HG02981 (cell line): ENCODE data around the gene MFN2.
A peak's percentile ranks its signal among the peaks of the same experiment; 100 is the strongest.
"Not testable (repeated sequence)": the region's sequence is repeated elsewhere in the genome, so short reads cannot be mapped to it uniquely, and the experiment has no call there.

Experiments used
- ATAC-seq: cut with Tn5 transposase; IDR thresholded peaks from one replicate; pipeline ENCODE4 v1.9.1; 2021; ENCODE audit warnings: mild to moderate bottlenecking, moderate library complexity; ENCODE audit not compliant: unreplicated experiment

MFN2 gene

GRCh38 chr1:11979851-11980675 lies at the start of gene MFN2:
MFN2 (plus strand) TSS chr1:11980444; CDS start chr1:11989169, 8,725 bp downstream.
- ATAC-seq = peak; percentile 90

GRCh38 chr1:11930571-11931445 lies 49.4 kb upstream of the MFN2 start:
- ATAC-seq = no peak

GRCh38 chr1:11931845-11932244 lies 48.4 kb upstream of the MFN2 start:
- no peak for ATAC-seq

- ATAC-seq = peak; percentile 90
Observed at GRCh38 chr1:11934302-11935056, 45.8 kb upstream of the MFN2 start, which contains the start of gene PLOD1. PLOD1 (plus strand) TSS chr1:11934717; CDS start chr1:11934780, 63 bp downstream.

GRCh38 chr1:11935057-11935412 lies 45.2 kb upstream of the MFN2 start:
- ATAC-seq = no peak

GRCh38 chr1:11935733-11936132 lies 44.5 kb upstream of the MFN2 start:
- not testable (repeated sequence) for ATAC-seq

GRCh38 chr1:11938722-11939526 lies 41.3 kb upstream of the MFN2 start:
- ATAC-seq = no peak

- ATAC-seq = not testable (repeated sequence)
Observed at GRCh38 chr1:11939794-11940193, 40.5 kb upstream of the MFN2 start.

GRCh38 chr1:11940260-11940921 lies 39.9 kb upstream of the MFN2 start:
- no peak for ATAC-seq

GRCh38 chr1:11942280-11942679 lies 38.0 kb upstream of the MFN2 start:
- no peak for ATAC-seq

- no peak for ATAC-seq
Observed at GRCh38 chr1:11943619-11944018, 36.6 kb upstream of the MFN2 start.

- ATAC-seq = no peak
Observed at GRCh38 chr1:11944358-11944931, 35.8 kb upstream of the MFN2 start.

- no peak for ATAC-seq
Observed at GRCh38 chr1:11946647-11947046, 33.6 kb upstream of the MFN2 start.

GRCh38 chr1:11948822-11949458 lies 31.3 kb upstream of the MFN2 start:
- ATAC-seq = no peak

- ATAC-seq = no peak
Observed at GRCh38 chr1:11951901-11952300, 28.3 kb upstream of the MFN2 start.

- ATAC-seq = no peak
Observed at GRCh38 chr1:11952455-11953109, 27.7 kb upstream of the MFN2 start.

- no peak for ATAC-seq
Observed at GRCh38 chr1:11955221-11955620, 25.0 kb upstream of the MFN2 start.

- no peak for ATAC-seq
Observed at GRCh38 chr1:11957398-11957797, 22.8 kb upstream of the MFN2 start.
